GM12878 (cell line): ENCODE data around the gene FGD3. TPM values are rescaled to one million over a fixed set of nuclear protein-coding genes. Genes with fewer than 3 reads are reported as not detected.
A peak's percentile ranks its signal among the peaks of the same experiment; 100 is the strongest.

ENCODE experiments used
- ATF2 ChIP-seq: IDR thresholded peaks from 2 replicates; pipeline ENCODE4 v1.6.1; 2012; ENCODE audit warnings: low read length, inconsistent platforms
- BRCA1 ChIP-seq: IDR thresholded peaks from 2 replicates; pipeline ENCODE4 v1.6.1; 2011; ENCODE audit warnings: low read depth, low read length, improper control_type of control experiment
- CREM ChIP-seq: IDR thresholded peaks from 2 replicates; pipeline ENCODE4 v1.6.1; 2014; ENCODE audit warnings: antibody characterized with exemption, low read depth
- HCFC1 ChIP-seq: fragments of 150-350 bp; IDR thresholded peaks from 2 replicates; pipeline ENCODE4 v1.6.1; 2014; ENCODE audit warnings: low read length
- IRF5 ChIP-seq: fragments of 450-650 bp; IDR thresholded peaks from 2 replicates; pipeline ENCODE4 v1.6.1; 2017; ENCODE audit warnings: borderline replicate concordance
- MAX ChIP-seq: IDR thresholded peaks from 2 replicates; pipeline ENCODE4 v1.6.1; 2012; ENCODE audit warnings: low read depth, low read length, improper control_type of control experiment
- RELB ChIP-seq: fragments of 450-650 bp; IDR thresholded peaks from 2 replicates; pipeline ENCODE4 v1.6.1; 2017; ENCODE audit warnings: low read depth, mild to moderate bottlenecking, moderate library complexity
- REST ChIP-seq: IDR thresholded peaks from 2 replicates; pipeline ENCODE4 v1.6.1; 2012; ENCODE audit warnings: mild to moderate bottlenecking, low read depth, low read length
- SRF ChIP-seq, 2 experiments: IDR thresholded peaks; 2 replicates each; pipeline ENCODE4 v1.6.1; 2011; ENCODE audit warnings: low read depth in 2 of 2, low read length in 2 of 2, mild to moderate bottlenecking in 1 of 2, moderate library complexity in 1 of 2
- TAF1 ChIP-seq: IDR thresholded peaks from 2 replicates; pipeline ENCODE4 v1.6.1; 2011; ENCODE audit warnings: mild to moderate bottlenecking, low read depth, low read length, borderline replicate concordance
- WRNIP1 ChIP-seq: IDR thresholded peaks from 2 replicates; pipeline ENCODE4 v1.6.1; 2011; ENCODE audit warnings: low read depth, low read length, improper control_type of control experiment, borderline replicate concordance
- ZBTB4 ChIP-seq: fragments of 450-650 bp; formaldehyde crosslinking; IDR thresholded peaks from 2 replicates; pipeline ENCODE4 v1.4.0; 2022; ENCODE audit warnings: mild to moderate bottlenecking, moderate library complexity
- ZNF24 ChIP-seq: fragments of 450-650 bp; IDR thresholded peaks from 2 replicates; pipeline ENCODE4 v1.6.1; 2017; ENCODE audit warnings: antibody characterized with exemption, mild to moderate bottlenecking
- polyA plus RNA-seq, 11 experiments: library from polyadenylated mRNA; depleted of rRNA in 4 of 11; unstranded in 6 of 11; stranded (reverse) in 5 of 11; fragments of >200 nt; fragmentation: Nextera tagmentation in 4 of 11; fragmentation: Illumina TruSeq in 1 of 11; extraction: Ambion mirVana in 4 of 11; extraction: Trizol in 1 of 11; gene quantifications; 1 replicate in 1 of 11; 2 replicates in 10 of 11; pipeline versions ENCODE4 v1.2.1 to v1.2.3, GENCODE V29; 2011 to 2016; ENCODE audit warnings: inconsistent platforms in 2 of 11, missing spikeins in 2 of 11, low read depth in 1 of 11
- total RNA-seq, 4 experiments: library from RNA; depleted of rRNA in 3 of 4; stranded (reverse); fragments of >200 nt in 3 of 4; fragmentation: Illumina TruSeq in 1 of 4; extraction: Trizol in 1 of 4; gene quantifications; 2 replicates each; pipeline versions ENCODE4 v1.2.1 to v1.2.3, GENCODE V29; 2013 to 2021

FGD3 gene
- total and polyA plus RNA-seq, 10 of the 15 experiments (the other 5 are each of a cell fraction or from before 2014, with no cell fraction given): 0.26 to 18.1 (median 12.4) TPM

- no peak for TF ChIP-seq REST
- no peak for TF ChIP-seq ZNF24
- TF ChIP-seq HCFC1: no peak
- TF ChIP-seq MAX: peak; percentile 49; the same call in 1 of the 2 replicates
- no peak for TF ChIP-seq WRNIP1
- TF ChIP-seq SRF (IDR thresholded peaks at IDR 0.05; ENCODE audit: low read depth in 2 of 2, low read length in 2 of 2): no peak
- TF ChIP-seq TAF1: peak; percentile 70; the same call in 1 of the 2 replicates
- peak; percentile 83 for TF ChIP-seq RELB
- no peak for TF ChIP-seq ZBTB4 (CRISPR knock-in tag)
- TF ChIP-seq CREM: peak; percentile 62; the same call in 1 of the 2 replicates
- no peak; the same call in 1 of the 2 replicates for TF ChIP-seq BRCA1
- TF ChIP-seq IRF5: no peak
- no peak for TF ChIP-seq ATF2
These were observed 16.7 kb downstream of the FGD3 start (continued) for GRCh38 chr9:92963831-92964606.
